GM10266 (cell line): ENCODE data around the gene TIMM44.

Source experiments
- DNase-seq: peaks from one replicate; pipeline ENCODE4 v3.0.0; 2012; ENCODE audit errors: extremely low spot score
- TF ChIP-seq, protein P1 (sequence below): IDR thresholded peaks from 2 replicates; pipeline ENCODE4 v1.5.1; 2012; ENCODE audit warnings: mild to moderate bottlenecking, low read depth; ENCODE audit not compliant: control insufficient read depth, insufficient read depth; ENCODE audit errors: missing control alignments

The TIMM44 gene

DNA sequence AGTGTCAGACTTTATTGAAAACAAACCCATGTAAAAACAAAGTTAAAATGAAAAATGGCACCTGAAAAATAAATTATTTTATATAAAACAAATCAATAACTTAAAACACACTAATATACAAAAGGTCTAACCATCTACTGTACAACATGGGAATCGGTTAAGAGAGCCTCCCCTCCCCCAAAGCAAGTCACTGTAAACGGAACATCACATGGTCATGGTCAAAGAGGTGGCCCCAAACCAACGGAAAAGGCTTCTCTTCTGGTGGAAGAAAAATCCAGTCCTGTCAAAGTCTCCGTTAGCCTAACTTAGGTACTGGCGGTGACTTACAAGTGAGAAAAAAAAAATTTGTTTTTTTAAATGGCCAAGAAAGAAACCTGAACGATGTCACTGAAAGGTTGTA is 15.7 kb upstream of the TIMM44 start:
- TF ChIP-seq, protein P1, sequence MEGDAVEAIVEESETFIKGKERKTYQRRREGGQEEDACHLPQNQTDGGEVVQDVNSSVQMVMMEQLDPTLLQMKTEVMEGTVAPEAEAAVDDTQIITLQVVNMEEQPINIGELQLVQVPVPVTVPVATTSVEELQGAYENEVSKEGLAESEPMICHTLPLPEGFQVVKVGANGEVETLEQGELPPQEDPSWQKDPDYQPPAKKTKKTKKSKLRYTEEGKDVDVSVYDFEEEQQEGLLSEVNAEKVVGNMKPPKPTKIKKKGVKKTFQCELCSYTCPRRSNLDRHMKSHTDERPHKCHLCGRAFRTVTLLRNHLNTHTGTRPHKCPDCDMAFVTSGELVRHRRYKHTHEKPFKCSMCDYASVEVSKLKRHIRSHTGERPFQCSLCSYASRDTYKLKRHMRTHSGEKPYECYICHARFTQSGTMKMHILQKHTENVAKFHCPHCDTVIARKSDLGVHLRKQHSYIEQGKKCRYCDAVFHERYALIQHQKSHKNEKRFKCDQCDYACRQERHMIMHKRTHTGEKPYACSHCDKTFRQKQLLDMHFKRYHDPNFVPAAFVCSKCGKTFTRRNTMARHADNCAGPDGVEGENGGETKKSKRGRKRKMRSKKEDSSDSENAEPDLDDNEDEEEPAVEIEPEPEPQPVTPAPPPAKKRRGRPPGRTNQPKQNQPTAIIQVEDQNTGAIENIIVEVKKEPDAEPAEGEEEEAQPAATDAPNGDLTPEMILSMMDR = no peak
- no peak for DNase-seq

DNA sequence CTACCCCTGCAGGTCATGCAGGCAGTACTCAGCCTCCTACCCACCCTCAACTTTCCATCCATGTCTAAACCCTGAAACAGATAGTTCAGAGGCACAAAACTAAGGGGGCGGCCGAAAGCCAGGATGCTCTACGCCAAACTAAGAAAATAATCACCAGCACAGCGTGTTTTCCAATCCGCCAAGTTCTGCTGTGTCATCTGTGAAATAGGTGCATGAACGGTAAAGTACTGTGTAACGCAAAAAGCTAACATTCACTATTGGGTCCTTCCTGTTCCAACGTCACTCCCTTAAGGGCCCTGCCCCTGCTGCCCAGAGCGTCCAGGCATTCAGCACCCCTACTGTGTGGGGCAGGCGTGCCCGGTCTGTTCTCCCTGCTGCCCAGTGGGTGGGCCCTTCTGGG is 12.2 kb upstream of the TIMM44 start:
- TF ChIP-seq, protein P1 = no peak

DNA sequence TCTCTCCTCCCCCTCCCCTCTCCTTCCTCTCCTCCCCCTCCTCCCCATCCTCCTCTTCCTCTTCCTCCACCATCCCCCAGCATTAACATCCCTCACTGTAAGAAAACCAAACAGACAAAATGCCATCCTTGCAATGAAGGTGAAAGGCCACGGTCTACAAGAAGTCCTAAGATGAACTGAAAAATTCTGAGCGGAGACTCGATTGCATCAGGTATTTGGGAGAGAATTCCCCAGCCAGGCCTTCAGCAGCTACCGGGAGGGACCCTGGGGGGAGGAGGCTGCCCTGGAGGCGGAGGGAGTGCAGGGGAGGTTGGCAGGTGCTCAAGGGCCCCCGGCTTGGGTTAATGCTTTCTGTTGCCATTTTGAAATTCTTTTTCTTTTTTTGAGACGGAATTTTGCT is 10.1 kb upstream of the TIMM44 start:
- TF ChIP-seq, protein P1 = no peak
- no peak for DNase-seq

More for the DNA sequence above, 12.2 kb upstream of the TIMM44 start:
- DNase-seq = no peak

DNA sequence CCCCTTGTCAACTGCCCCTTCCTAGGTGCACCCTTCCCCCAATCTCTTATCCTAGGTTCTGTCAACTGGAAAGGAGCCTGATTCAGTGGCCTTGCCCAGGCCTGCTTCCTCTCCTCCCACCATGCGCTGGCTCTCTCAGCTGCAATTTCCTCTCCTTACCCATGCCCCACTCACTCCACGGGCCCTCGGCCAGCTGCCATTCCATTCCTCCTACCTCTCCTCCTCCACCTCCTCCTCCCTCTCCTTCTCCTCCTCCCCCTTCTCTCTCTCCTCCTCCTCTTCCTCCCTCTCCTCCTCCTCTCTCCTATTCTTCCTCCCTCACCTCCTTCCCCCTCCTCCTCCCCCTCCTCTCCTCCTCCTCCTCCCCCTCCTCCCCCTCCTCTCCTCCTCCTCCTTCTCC is 9.6 kb upstream of the TIMM44 start:
- TF ChIP-seq, protein P1 = no peak
- no peak for DNase-seq

DNA sequence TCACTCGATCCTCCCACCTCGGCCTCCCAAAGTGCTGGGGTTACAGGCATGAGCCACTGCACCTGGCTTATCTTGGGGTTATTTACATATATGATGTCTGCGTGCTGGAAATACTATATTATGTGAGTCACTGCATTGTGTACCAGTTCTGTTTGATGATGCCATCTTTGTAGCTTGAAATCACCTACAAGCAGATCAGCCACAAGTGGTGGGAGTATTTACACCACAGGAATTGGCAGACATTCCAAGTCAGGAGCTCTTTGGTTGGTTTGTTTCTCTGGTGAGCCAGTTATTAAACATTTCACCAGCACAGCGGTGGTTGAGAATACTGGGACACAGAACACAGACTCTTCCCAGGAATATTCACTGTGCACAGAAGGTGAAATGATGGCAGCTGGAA is 4.5 kb upstream of the TIMM44 start:
- no peak for DNase-seq
- TF ChIP-seq, protein P1 = no peak

DNA sequence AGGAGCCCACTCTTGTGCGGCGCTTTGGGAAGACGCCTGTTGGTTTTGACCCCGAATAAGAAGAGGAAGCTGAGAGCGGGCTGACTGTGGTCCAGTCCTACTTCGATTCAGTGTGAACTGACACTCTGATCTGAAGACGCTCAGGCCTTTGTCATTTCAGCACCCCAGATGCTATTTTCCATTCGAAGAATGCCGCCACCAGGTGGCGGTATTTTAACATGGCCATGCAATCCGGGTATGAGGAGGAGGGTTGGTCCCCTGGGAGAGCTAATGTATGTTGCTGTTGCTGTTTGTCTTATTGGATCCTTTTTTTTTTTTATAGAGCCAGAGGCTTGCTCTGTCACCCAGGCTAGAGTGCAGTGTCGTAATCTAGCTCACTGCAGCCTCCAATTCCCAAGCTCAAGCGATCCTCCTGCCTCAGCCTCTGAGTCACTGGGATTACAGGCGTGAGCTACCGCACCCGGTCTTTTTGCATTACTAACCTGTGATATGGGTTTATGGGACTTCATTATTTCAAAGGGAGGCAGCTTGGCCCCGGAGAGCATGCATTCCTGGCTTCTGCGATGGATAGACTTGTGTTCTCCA is 803 bp upstream of the TIMM44 start:
- TF ChIP-seq, protein P1 = peak; percentile 86

DNA sequence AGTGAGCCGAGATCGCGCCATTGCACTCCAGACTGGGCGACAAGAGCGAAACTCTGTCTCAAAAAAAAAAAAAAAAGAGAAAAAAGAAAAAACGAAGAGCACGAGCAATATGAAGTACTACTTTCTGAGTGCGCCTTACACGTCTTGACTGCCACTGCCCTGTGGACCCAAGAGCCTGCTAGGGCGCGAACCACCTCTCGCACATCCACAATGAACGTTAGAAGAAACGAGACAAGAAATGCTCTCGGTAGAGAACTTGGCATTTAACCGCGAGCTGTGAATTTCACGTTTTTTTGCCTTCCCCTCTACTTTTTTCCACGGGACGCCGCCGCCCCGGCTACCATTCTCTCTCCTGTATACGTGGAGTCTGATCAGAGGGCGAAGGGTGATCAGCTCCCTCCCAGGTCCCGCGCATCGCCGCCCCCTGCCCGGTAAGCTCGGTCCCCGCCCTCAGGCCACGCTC is 454 bp downstream of the TIMM44 start:
- TF ChIP-seq, protein P1 = no peak
- DNase-seq = no peak

More for the DNA sequence above, 803 bp upstream of the TIMM44 start:
- DNase-seq = peak; percentile 87
